Thymus (tissue), 11 donors: ENCODE measurements around the gene SSBP3. TPM values are rescaled to one million over a fixed set of nuclear protein-coding genes. Genes with fewer than 3 reads are reported as not detected.

Experiments used
- DNase-seq, 9 donors: peaks; one replicate each; pipeline ENCODE4 v3.0.0-alpha.2; 2013; ENCODE audit warnings: low spot score in 9 of 9, low read depth in 6 of 9, missing footprints in 1 of 9
- H3K27ac ChIP-seq, 2 donors: one replicate each; pipeline ENCODE4 v1.5.1; 2013; ENCODE audit warnings: control low read depth in 1 of 2, low read depth in 1 of 2, low read length in 1 of 2, mild to moderate bottlenecking in 1 of 2, moderate library complexity in 1 of 2
- H3K27me3 ChIP-seq, 2 donors: one replicate each; pipeline ENCODE4 v1.5.1; 2013; ENCODE audit warnings: low read length in 1 of 2; ENCODE audit not compliant: control insufficient read depth in 2 of 2, insufficient read depth in 1 of 2
- H3K36me3 ChIP-seq, 2 donors: one replicate each; pipeline ENCODE4 v1.5.1; 2013; ENCODE audit warnings: low read length in 1 of 2, mild to moderate bottlenecking in 1 of 2, moderate library complexity in 1 of 2; ENCODE audit not compliant: control insufficient read depth in 2 of 2, insufficient read depth in 2 of 2
- H3K4me1 ChIP-seq, 2 donors: one replicate each; pipeline ENCODE4 v1.5.1; 2013; ENCODE audit warnings: low read length in 2 of 2; ENCODE audit not compliant: control insufficient read depth in 2 of 2, insufficient read depth in 2 of 2
- H3K4me3 ChIP-seq, 2 donors: one replicate each; pipeline ENCODE4 v1.5.1; 2013; ENCODE audit warnings: low read length in 2 of 2, control low read depth in 1 of 2, mild to moderate bottlenecking in 1 of 2
- H3K9me3 ChIP-seq, 2 donors: one replicate each; pipeline ENCODE4 v1.5.1; 2013; ENCODE audit warnings: low read length in 1 of 2, mild to moderate bottlenecking in 1 of 2; ENCODE audit not compliant: control insufficient read depth in 2 of 2, insufficient read depth in 1 of 2
- WGBS: extraction: QIAGEN DNeasy Blood & Tissue Kit; methylation state at CpG from one replicate; pipeline ENCODE4 v1.1.7; 2013; 5-methylcytosine and 5-hydroxymethylcytosine counted together
- polyA plus RNA-seq: library from polyadenylated mRNA; stranded (reverse); fragments of 200-250 nt; gene quantifications from one replicate; pipeline ENCODE4 v1.2.3, GENCODE V29; 2013
- total RNA-seq: library from RNA; stranded (reverse); fragments of 120-200 nt; gene quantifications from one replicate; pipeline ENCODE4 v1.2.4, GENCODE V29; 2013
- donor health status: healthy.

Gene SSBP3
- total and polyA plus RNA-seq, 2 donors, result 36.8 to 55.7 TPM

GRCh38 chr1:54364582-54364981, 41.6 kb downstream of the SSBP3 start:
- H3K27ac ChIP-seq, result no peak overlapping the region
- 96% methylated on average over 5 of the region's 5 CpGs for WGBS
- no peak overlapping the region for H3K4me3 ChIP-seq
- H3K9me3 ChIP-seq, result no peaks in the 10 kb centered on the region
- peaks cover 0 to 11% of the 10 kb centered on the region in 2 donors for H3K4me1 ChIP-seq
- peaks cover 31 to 63% of the 10 kb centered on the region in 2 donors for H3K36me3 ChIP-seq
- DNase-seq, result no peak
- H3K27me3 ChIP-seq, result no peaks in the 10 kb centered on the region

- DNase-seq, result no peak
- peaks cover 33 to 61% of the 10 kb centered on the region in 2 donors for H3K36me3 ChIP-seq
- no peaks in the 10 kb centered on the region for H3K27me3 ChIP-seq
- H3K9me3 ChIP-seq, result no peaks in the 10 kb centered on the region
- no peak overlapping the region for H3K4me3 ChIP-seq
- H3K27ac ChIP-seq, result no peak overlapping the region
- H3K4me1 ChIP-seq, result peaks cover 0 to 11% of the 10 kb centered on the region in 2 donors
Measured at GRCh38 chr1:54363925-54364324, 42.3 kb downstream of the SSBP3 start.

GRCh38 chr1:54362881-54363340, 43.3 kb downstream of the SSBP3 start:
- Histone ChIP-seq H3K4me3 (no peak overlapping the region), H3K4me1 (peaks cover 2 to 21% of the 10 kb centered on the region in 2 donors)
- no peak for DNase-seq

GRCh38 chr1:54361342-54361741, 44.9 kb downstream of the SSBP3 start:
- H3K27ac ChIP-seq, result no peak overlapping the region
- H3K27me3 ChIP-seq, result no peaks in the 10 kb centered on the region
- H3K4me3 ChIP-seq, result no peak overlapping the region
- 98% methylated on average over 12 of the region's 12 CpGs for WGBS
- no peak for DNase-seq
- H3K4me1 ChIP-seq, result peaks cover 17 to 36% of the 10 kb centered on the region in 2 donors
- H3K9me3 ChIP-seq, result no peaks in the 10 kb centered on the region
- H3K36me3 ChIP-seq, result peaks cover 38 to 52% of the 10 kb centered on the region in 2 donors

More at GRCh38 chr1:54362881-54363340, 43.3 kb downstream of the SSBP3 start:
- Histone ChIP-seq H3K9me3 (no peaks in the 10 kb centered on the region), H3K36me3 (peaks cover 43 to 61% of the 10 kb centered on the region in 2 donors), H3K27ac (no peak overlapping the region), H3K27me3 (no peaks in the 10 kb centered on the region)
- 99% methylated on average over 2 of the region's 2 CpGs for WGBS

GRCh38 chr1:54360165-54361005, 45.8 kb downstream of the SSBP3 start:
- peaks cover 34 to 42% of the 10 kb centered on the region in 2 donors for H3K36me3 ChIP-seq
- H3K27ac ChIP-seq, result no peak overlapping the region
- H3K9me3 ChIP-seq, result no peaks in the 10 kb centered on the region
- WGBS, result 91% methylated on average over 6 of the region's 6 CpGs
- H3K4me3 ChIP-seq, result no peak overlapping the region
- DNase-seq, result peak in 1 of 9 donors; percentile 32
- peaks cover 24 to 46% of the 10 kb centered on the region in 2 donors for H3K4me1 ChIP-seq
- no peaks in the 10 kb centered on the region for H3K27me3 ChIP-seq

- DNase-seq, result no peak
- H3K27ac ChIP-seq, result no peak overlapping the region
- H3K4me3 ChIP-seq, result no peak overlapping the region
- 94% methylated on average over 9 of the region's 9 CpGs for WGBS
- no peaks in the 10 kb centered on the region for H3K27me3 ChIP-seq
- no peaks in the 10 kb centered on the region for H3K9me3 ChIP-seq
- H3K4me1 ChIP-seq, result peaks cover 28 to 53% of the 10 kb centered on the region in 2 donors
- peaks cover 26 to 40% of the 10 kb centered on the region in 2 donors for H3K36me3 ChIP-seq
Measured at GRCh38 chr1:54359393-54360162, 46.6 kb downstream of the SSBP3 start.

- Histone ChIP-seq H3K4me3 (no peak overlapping the region), H3K4me1 (peaks cover 32 to 63% of the 10 kb centered on the region in 2 donors), H3K36me3 (peaks cover 31 to 42% of the 10 kb centered on the region in 2 donors), H3K9me3 (no peaks in the 10 kb centered on the region), H3K27me3 (no peaks in the 10 kb centered on the region), H3K27ac (no peak overlapping the region)
- DNase-seq, result no peak
- WGBS, result 97% methylated on average over 14 of the region's 14 CpGs
Measured at GRCh38 chr1:54358503-54359168, 47.6 kb downstream of the SSBP3 start.

GRCh38 chr1:54357967-54358366, 48.2 kb downstream of the SSBP3 start:
- no peaks in the 10 kb centered on the region for H3K9me3 ChIP-seq
- H3K4me1 ChIP-seq, result peaks cover 32 to 66% of the 10 kb centered on the region in 2 donors
- DNase-seq, result no peak
- no peak overlapping the region for H3K27ac ChIP-seq
- H3K4me3 ChIP-seq, result no peak overlapping the region
- 91% methylated on average over 5 of the region's 5 CpGs for WGBS
- H3K27me3 ChIP-seq, result no peaks in the 10 kb centered on the region
- H3K36me3 ChIP-seq, result peaks cover 36 to 42% of the 10 kb centered on the region in 2 donors
